A549 (cell line): Measurements from ENCODE around the gene KDELR3. TPM values are rescaled to one million over a fixed set of nuclear protein-coding genes. Genes with fewer than 3 reads are reported as not detected.

Experiments used
- ATAC-seq, 2 experiments: fragments of 200-7000 bp in 1 of 2; fragments of >200 bp in 1 of 2; cut with Nextera tagmentation in 1 of 2; cut with Tn5 transposase in 1 of 2; 3 replicates each; pipeline versions ENCODE4 v1.8.0 to v1.9.1; 2018 to 2020; ENCODE audit warnings: mild to moderate bottlenecking in 1 of 2, moderate library complexity in 1 of 2
- CTCF ChIA-PET: fragments of 300-600 bp; sonication (Branson Sonifier 250); formaldehyde crosslinking; extraction: SDS; loops from one replicate; lab custom pipeline; 2021; ENCODE audit warnings: antibody characterized with exemption, inconsistent platforms; lab: Yijun Ruan, JAX
- POLR2A ChIA-PET: fragments of 350-600 bp; formaldehyde crosslinking; extraction: SDS; loops from one replicate; lab custom pipeline; 2021; ENCODE audit warnings: antibody characterized with exemption, inconsistent platforms; lab: Yijun Ruan, JAX
- DNase-seq, 2 experiments: peaks; one replicate each; pipeline versions ENCODE4 v3.0.0 to v3.0.0-alpha.2; 2011 to 2016; ENCODE audit warnings: low read depth in 1 of 2, low spot score in 1 of 2
- FAIRE-seq: peaks from 2 replicates; lab custom pipeline; 2011; peaks lifted over from hg19 to GRCh38; lab: Jason Lieb, UNC
- H3K27ac ChIP-seq, 2 experiments: fragments of >200 bp; sonication (Bioruptor Twin); formaldehyde crosslinking; 3 replicates each; pipeline ENCODE4 v1.5.1; 2016 to 2017
- H3K4me1 ChIP-seq: fragments of >200 bp; sonication (Bioruptor Twin); formaldehyde crosslinking; 3 replicates; pipeline ENCODE4 v1.6.1; 2016
- H3K4me2 ChIP-seq: fragments of >200 bp; sonication (Bioruptor Twin); formaldehyde crosslinking; 3 replicates; pipeline ENCODE4 v1.6.1; 2016
- H3K4me3 ChIP-seq: fragments of >200 bp; sonication (Bioruptor Twin); formaldehyde crosslinking; 3 replicates; pipeline ENCODE4 v1.5.1; 2016
- H3K9me3 ChIP-seq: fragments of >200 bp; sonication (Bioruptor Twin); formaldehyde crosslinking; 3 replicates; pipeline ENCODE4 v1.6.1; 2016
- ATOH8 ChIP-seq: fragments of 250-450 bp; sonication (Bioruptor Pico); IDR thresholded peaks from 2 replicates; pipeline ENCODE4 v1.5.0; 2020; ENCODE audit warnings: low read depth, mild to moderate bottlenecking, moderate library complexity
- CBX2 ChIP-seq: fragments of 200-600 bp; sonication (generic); IDR thresholded peaks from 2 replicates; pipeline ENCODE4 v1.6.1; 2016; ENCODE audit warnings: low read depth, mild to moderate bottlenecking, borderline replicate concordance
- CHD2 ChIP-seq: fragments of 150-350 bp; IDR thresholded peaks from 2 replicates; pipeline ENCODE4 v1.6.1; 2014; ENCODE audit warnings: low read length; ENCODE audit not compliant: partially characterized antibody
- CHD4 ChIP-seq: fragments of 200-600 bp; sonication (generic); IDR thresholded peaks from 2 replicates; pipeline ENCODE4 v1.6.1; 2016; ENCODE audit warnings: antibody characterized with exemption, mild to moderate bottlenecking, borderline replicate concordance
- EHMT2 ChIP-seq: fragments of 200-600 bp; sonication (generic); IDR thresholded peaks from 2 replicates; pipeline ENCODE4 v1.6.1; 2016; ENCODE audit warnings: antibody characterized with exemption, low read depth, mild to moderate bottlenecking, moderate library complexity
- ELK1 ChIP-seq: fragments of 150-350 bp; IDR thresholded peaks from 2 replicates; pipeline ENCODE4 v1.6.1; 2014; ENCODE audit warnings: low read depth, mild to moderate bottlenecking, low read length
- EP300 ChIP-seq, 2 experiments: fragments of >200 bp; sonication (Bioruptor Twin); formaldehyde crosslinking; IDR thresholded peaks; 2 replicates in 1 of 2; 3 replicates in 1 of 2; pipeline ENCODE4 v1.6.1; 2016 to 2017
- FOXS1 ChIP-seq: fragments of 250-450 bp; sonication (Bioruptor Pico); IDR thresholded peaks from 2 replicates; pipeline ENCODE4 v1.5.0; 2020; ENCODE audit warnings: mild to moderate bottlenecking, moderate library complexity
- GATA3 ChIP-seq: IDR thresholded peaks from 2 replicates; pipeline ENCODE4 v1.6.1; 2012; ENCODE audit warnings: borderline replicate concordance
- HOXB5 ChIP-seq: fragments of 250-450 bp; sonication (Bioruptor Pico); IDR thresholded peaks from 2 replicates; pipeline ENCODE4 v1.5.0; 2020; ENCODE audit warnings: mild to moderate bottlenecking, moderate library complexity
- JUNB ChIP-seq: fragments of >200 bp; sonication (Bioruptor Twin); formaldehyde crosslinking; IDR thresholded peaks from 2 replicates; pipeline ENCODE4 v1.6.1; 2016
- KDM1A ChIP-seq: fragments of 200-600 bp; sonication (generic); IDR thresholded peaks from 2 replicates; pipeline ENCODE4 v1.6.1; 2016; ENCODE audit warnings: low read depth, mild to moderate bottlenecking
- MAX ChIP-seq: IDR thresholded peaks from 2 replicates; pipeline ENCODE4 v1.6.1; 2012
- MYC ChIP-seq: IDR thresholded peaks from 2 replicates; pipeline ENCODE4 v1.6.1; 2012; ENCODE audit warnings: mild to moderate bottlenecking, inconsistent platforms, low read length, improper control_type of control experiment, borderline replicate concordance
- PHF8 ChIP-seq: fragments of 200-600 bp; sonication (generic); IDR thresholded peaks from 2 replicates; pipeline ENCODE4 v1.6.1; 2016; ENCODE audit warnings: low read depth, mild to moderate bottlenecking, antibody characterized with exemption, moderate library complexity, borderline replicate concordance
- RARB ChIP-seq: fragments of 250-450 bp; sonication (Bioruptor Pico); IDR thresholded peaks from 2 replicates; pipeline ENCODE4 v1.8.0; 2021; ENCODE audit warnings: mild to moderate bottlenecking, moderate library complexity
- RCOR1 ChIP-seq: fragments of 150-350 bp; IDR thresholded peaks from 2 replicates; pipeline ENCODE4 v1.6.1; 2014; ENCODE audit warnings: antibody characterized with exemption, low read length, low read depth
- RFX5 ChIP-seq: fragments of 450-650 bp; IDR thresholded peaks from 2 replicates; pipeline ENCODE4 v1.7.1; 2014; ENCODE audit warnings: antibody characterized with exemption, mild to moderate bottlenecking, moderate library complexity
- RNF2 ChIP-seq: fragments of 200-600 bp; sonication (generic); IDR thresholded peaks from 2 replicates; pipeline ENCODE4 v1.6.1; 2016; ENCODE audit warnings: low read depth, mild to moderate bottlenecking, antibody characterized with exemption, moderate library complexity, borderline replicate concordance
- SREBF2 ChIP-seq: fragments of 450-650 bp; IDR thresholded peaks from 2 replicates; pipeline ENCODE4 v1.6.1; 2014; ENCODE audit warnings: mild to moderate bottlenecking, moderate library complexity
- ZC3H11A ChIP-seq: fragments of 450-650 bp; IDR thresholded peaks from 2 replicates; pipeline ENCODE4 v1.6.1; 2014; ENCODE audit warnings: antibody characterized with exemption, mild to moderate bottlenecking
- ZFP36 ChIP-seq: fragments of 450-650 bp; IDR thresholded peaks from 2 replicates; pipeline ENCODE4 v1.6.1; 2014; ENCODE audit warnings: borderline replicate concordance; ENCODE audit not compliant: partially characterized antibody
- ZNF302 ChIP-seq: fragments of 250-450 bp; sonication (Bioruptor Pico); IDR thresholded peaks from 2 replicates; pipeline ENCODE4 v1.9.0; 2021; ENCODE audit warnings: inconsistent platforms, mild to moderate bottlenecking, moderate library complexity
- WGBS: methylation state at CpG from one replicate; pipeline ENCODE4 v1.1.6; 2017; ENCODE audit errors: missing lambda C conversion rate; 5-methylcytosine and 5-hydroxymethylcytosine counted together
- polyA plus RNA-seq, 4 experiments: library from polyadenylated mRNA; depleted of rRNA in 3 of 4; stranded (reverse); fragments of >200 nt; fragmentation: RNase III in 1 of 4; extraction: RNeasy Plus Mini Kit Qiagen cat#74134 plus additional on column Dnase treatment in 1 of 4; gene quantifications; 2 replicates in 3 of 4; 3 replicates in 1 of 4; pipeline ENCODE4 v1.2.3, GENCODE V29; 2011 to 2017
- TF ChIP-seq, protein P1 (sequence below): fragments of >200 bp; sonication (Bioruptor Twin); formaldehyde crosslinking; IDR thresholded peaks from 2 replicates; pipeline ENCODE4 v1.6.1; 2016

Gene KDELR3
- polyA plus RNA-seq, 2 of the 4 experiments (the other 2 are of a cell fraction), result 12.2 to 32.8 TPM

GRCh38 chr22:38494498-38494897 is 26.6 kb downstream of the KDELR3 start:
- Histone ChIP-seq H3K4me1 (peaks cover 35% of the 10 kb centered on the region), H3K4me2 (no peak overlapping the region), H3K27ac (no peak overlapping the region), H3K4me3 (no peak overlapping the region), H3K9me3 (no peaks in the 10 kb centered on the region)
- TF ChIP-seq ZFP36 (no peak), PHF8 (no peak), KDM1A (no peak), FOXS1 (no peak), RNF2 (no peak), RARB (CRISPR knock-in tag) (no peak), HOXB5 (CRISPR knock-in tag) (no peak), EP300 (IDR thresholded peaks at IDR 0.05) (no peak), EHMT2 (no peak), RCOR1 (no peak), ZNF302 (CRISPR knock-in tag) (no peak), CBX2 (no peak), ATOH8 (CRISPR knock-in tag) (no peak), MAX (no peak), CHD4 (no peak), SREBF2 (no peak), ELK1 (no peak)
- TF ChIP-seq, protein P1, sequence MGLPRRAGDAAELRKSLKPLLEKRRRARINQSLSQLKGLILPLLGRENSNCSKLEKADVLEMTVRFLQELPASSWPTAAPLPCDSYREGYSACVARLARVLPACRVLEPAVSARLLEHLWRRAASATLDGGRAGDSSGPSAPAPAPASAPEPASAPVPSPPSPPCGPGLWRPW, result no peak
- ATAC-seq, result no peak
- POLR2A ChIA-PET, result no interaction called here
- no peak for FAIRE-seq
- CTCF ChIA-PET, result no interaction called here
- WGBS, result 91% methylated on average over 2 of the region's 2 CpGs
- no peak for DNase-seq

- TF ChIP-seq FOXS1, result no peak
- no peak for TF ChIP-seq ATOH8 (CRISPR knock-in tag)
- TF ChIP-seq MYC, result no peak
- no peak for TF ChIP-seq ZC3H11A
- no peak for TF ChIP-seq JUNB
- TF ChIP-seq GATA3, result no peak
- TF ChIP-seq ELK1, result no peak
- no peak for TF ChIP-seq CHD2
- no peak for TF ChIP-seq RFX5
- TF ChIP-seq, all 56 proteins: peak for 0
- Histone ChIP-seq H3K4me3 (no peak overlapping the region), H3K9me3 (no peaks in the 10 kb centered on the region), H3K4me1 (peaks cover 35% of the 10 kb centered on the region), H3K27ac (no peak overlapping the region), H3K4me2 (no peak overlapping the region)
- no peak for DNase-seq
- ChIA-PET CTCF (interaction anchor here (1.3 kb wide), 1 partner anchor 82 kb away, joined by 3 read pairs; no protein-coding TSS in a partner anchor), POLR2A (no interaction called here)
- no peak for FAIRE-seq
- WGBS, result 94% methylated on average over 12 of the region's 12 CpGs
- ATAC-seq, result peak in 1 of 2 experiments; percentile 50; a peak in 1 of 6 replicates
Observed at GRCh38 chr22:38494939-38495338, 27.0 kb downstream of the KDELR3 start.
